PC-3 (cell line): Measurements from ENCODE around the gene ZNF407. TPM values are rescaled to one million over a fixed set of nuclear protein-coding genes. Genes with fewer than 3 reads are reported as not detected.

Experiments
- ATAC-seq: fragments of 200-7000 bp; cut with Tn5 transposase; 2 replicates; pipeline ENCODE4 v1.9.1; 2020; ENCODE audit warnings: mild to moderate bottlenecking, moderate library complexity
- BruUV-seq: library from RNA; stranded (reverse); fragments of 400-500 nt; replicated peaks from 2 replicates; lab custom pipeline; 2021; lab: Mats Ljungman, UMichigan
- CTCF ChIA-PET: fragments of 300-600 bp; sonication (Branson Sonifier 250); formaldehyde crosslinking; loops from one replicate; lab custom pipeline; 2022; ENCODE audit warnings: antibody characterized with exemption; lab: Charles Lee
- POLR2A ChIA-PET: fragments of 300-600 bp; sonication (Branson Sonifier 250); formaldehyde crosslinking; loops from one replicate; lab custom pipeline; 2022; ENCODE audit warnings: antibody characterized with exemption; ENCODE audit not compliant: unreplicated experiment; lab: Charles Lee
- DNase-seq: peaks from one replicate; pipeline ENCODE4 v3.0.0-alpha.2; 2015
- H2AFZ ChIP-seq: fragments of 300-600 bp; sonication (generic); 2 replicates; pipeline ENCODE4 v1.6.0; 2016; ENCODE audit warnings: antibody characterized with exemption, low read length
- H3F3A ChIP-seq: fragments of 300-600 bp; sonication (generic); one replicate; pipeline ENCODE4 v1.6.0; 2017; ENCODE audit warnings: antibody characterized with exemption, low read length, control low read depth, mild to moderate bottlenecking; ENCODE audit not compliant: unreplicated experiment
- H3K27ac ChIP-seq: fragments of 300-600 bp; sonication (generic); 2 replicates; pipeline ENCODE4 v1.5.1; 2016; ENCODE audit warnings: mild to moderate bottlenecking, low read length
- H3K27me3 ChIP-seq: fragments of 300-600 bp; sonication (generic); 2 replicates; pipeline ENCODE4 v1.6.1; 2016; ENCODE audit warnings: low read length, mixed read lengths
- H3K36me3 ChIP-seq: fragments of 300-600 bp; sonication (generic); 2 replicates; pipeline ENCODE4 v1.6.1; 2016; ENCODE audit warnings: low read depth, mixed run types, low read length, mixed read lengths
- H3K4me1 ChIP-seq: fragments of 300-600 bp; sonication (generic); 2 replicates; pipeline ENCODE4 v1.5.1; 2016; ENCODE audit warnings: low read length; ENCODE audit not compliant: insufficient read depth
- H3K4me2 ChIP-seq: fragments of 300-600 bp; sonication (generic); 2 replicates; pipeline ENCODE4 v1.6.0; 2016; ENCODE audit warnings: low read length
- H3K4me3 ChIP-seq: fragments of 300-600 bp; sonication (generic); 2 replicates; pipeline ENCODE4 v1.5.1; 2016; ENCODE audit warnings: mild to moderate bottlenecking, low read length, mixed read lengths
- H3K79me2 ChIP-seq: fragments of 300-600 bp; sonication (generic); 2 replicates; pipeline ENCODE4 v1.6.1; 2017; ENCODE audit warnings: low read length, mixed read lengths
- H3K9ac ChIP-seq: fragments of 300-600 bp; sonication (generic); 2 replicates; pipeline ENCODE4 v1.6.0; 2016; ENCODE audit warnings: mild to moderate bottlenecking, low read length
- H3K9me2 ChIP-seq: fragments of 300-600 bp; sonication (generic); replicated peaks from 2 replicates; pipeline ENCODE4 v1.6.1; 2016; ENCODE audit warnings: mixed run types, low read length, mixed read lengths
- H3K9me3 ChIP-seq: fragments of 300-600 bp; sonication (generic); 2 replicates; pipeline ENCODE4 v1.6.1; 2016; ENCODE audit warnings: low read length, mixed read lengths
- H4K20me1 ChIP-seq: fragments of 300-600 bp; sonication (generic); 2 replicates; pipeline ENCODE4 v1.6.1; 2016; ENCODE audit warnings: low read length, mixed read lengths
- CTCF ChIP-seq: fragments of 300-600 bp; sonication (generic); conservative IDR thresholded peaks from 2 replicates; pipeline ENCODE4 v1.5.1; 2017; ENCODE audit warnings: antibody characterized with exemption, low read depth, mild to moderate bottlenecking, low read length
- EZH2 ChIP-seq: fragments of 300-600 bp; sonication (generic); IDR thresholded peaks from one replicate; pipeline ENCODE4 v1.6.1; 2017; ENCODE audit warnings: antibody characterized with exemption, mild to moderate bottlenecking, low read length; ENCODE audit not compliant: unreplicated experiment
- EZH2phosphoT487 ChIP-seq: fragments of 300-600 bp; sonication (generic); IDR thresholded peaks from 2 replicates; pipeline ENCODE4 v1.6.1; 2018; ENCODE audit warnings: mild to moderate bottlenecking, antibody characterized with exemption, low read length, borderline replicate concordance
- intact Hi-C: fragments of 100-400 bp; cut with micrococcal nuclease; formaldehyde crosslinking; loops from 2 replicates; pipeline ENCODE4 v1.9.0; 2023
- total RNA-seq: library from RNA; depleted of rRNA; stranded (reverse); fragments of >200 nt; gene quantifications from 2 replicates; pipeline ENCODE4 v1.2.3, GENCODE V29; 2014

ZNF407 gene
- total RNA-seq, 1 experiment from 2014 or later = 9.3 TPM

- H3K27me3 ChIP-seq = no peaks in the 10 kb centered on the region
- ChIA-PET POLR2A (no interaction called here), CTCF (interaction anchor here (0.7 kb wide), 1 partner anchor 1066 kb away, joined by 3 read pairs; no protein-coding TSS in a partner anchor)
- DNase-seq (no peak), ATAC-seq (no peak)
- H3K4me1 ChIP-seq = no peaks in the 10 kb centered on the region
- H3K4me3 ChIP-seq = no peak overlapping the region
- TF ChIP-seq EZH2phosphoT487 = no peak
- TF ChIP-seq CTCF = no peak
- no peak for TF ChIP-seq EZH2
- no peaks in the 10 kb centered on the region for H3K9me3 ChIP-seq
- no peak overlapping the region for H3K4me2 ChIP-seq
- H2AFZ ChIP-seq = no peak overlapping the region
- no peaks in the 10 kb centered on the region for H3K9me2 ChIP-seq
- intact Hi-C loops = no loop called here
- no peak overlapping the region for H3K9ac ChIP-seq
- H3K27ac ChIP-seq = no peak overlapping the region
- H4K20me1 ChIP-seq = no peaks in the 10 kb centered on the region
- BruUV-seq = no TSS peak
- no peaks in the 10 kb centered on the region for H3K36me3 ChIP-seq
- H3F3A ChIP-seq = no peaks in the 10 kb centered on the region
- H3K79me2 ChIP-seq = no peaks in the 10 kb centered on the region
Measured at GRCh38 chr18:74661691-74662090, 64.0 kb downstream of the ZNF407 start.

- Histone ChIP-seq H3K79me2 (no peaks in the 10 kb centered on the region), H2AFZ (no peak overlapping the region), H3K9me3 (no peaks in the 10 kb centered on the region), H3K27ac (no peak overlapping the region), H3F3A (no peaks in the 10 kb centered on the region), H3K4me2 (no peak overlapping the region), H3K9ac (no peak overlapping the region), H3K4me3 (no peak overlapping the region), H3K9me2 (no peaks in the 10 kb centered on the region), H3K4me1 (no peaks in the 10 kb centered on the region), H4K20me1 (no peaks in the 10 kb centered on the region), H3K36me3 (no peaks in the 10 kb centered on the region), H3K27me3 (no peaks in the 10 kb centered on the region)
- ChIA-PET POLR2A (no interaction called here), CTCF (no interaction called here)
- no peak for ATAC-seq
- TF ChIP-seq CTCF = no peak
- no peak for TF ChIP-seq EZH2
- no peak for TF ChIP-seq EZH2phosphoT487
- intact Hi-C loops = no loop called here
- DNase-seq = no peak
- BruUV-seq = no TSS peak
Measured at GRCh38 chr18:74662622-74663021, 65.0 kb downstream of the ZNF407 start.

- Histone ChIP-seq H3K36me3 (no peaks in the 10 kb centered on the region), H3K4me2 (no peak overlapping the region), H3K4me1 (no peaks in the 10 kb centered on the region), H3K27me3 (no peaks in the 10 kb centered on the region), H3K4me3 (no peak overlapping the region), H3K27ac (no peak overlapping the region), H3K9ac (no peak overlapping the region), H3K79me2 (no peaks in the 10 kb centered on the region), H3K9me2 (no peaks in the 10 kb centered on the region), H4K20me1 (no peaks in the 10 kb centered on the region), H2AFZ (no peak overlapping the region), H3F3A (no peaks in the 10 kb centered on the region), H3K9me3 (no peaks in the 10 kb centered on the region)
- intact Hi-C loops = no loop called here
- BruUV-seq = no TSS peak
- TF ChIP-seq EZH2phosphoT487 (no peak), CTCF (no peak), EZH2 (no peak)
- CTCF ChIA-PET = no interaction called here
- DNase-seq = no peak
- POLR2A ChIA-PET = no interaction called here
- no peak for ATAC-seq
Measured at GRCh38 chr18:74665346-74665745, 67.7 kb downstream of the ZNF407 start.
